SH-SY5Y (cell line): ENCODE measurements around the gene NKIRAS2.

Experiments
- GATA2 ChIP-seq: IDR thresholded peaks from 2 replicates; pipeline ENCODE4 v1.6.1; 2011; ENCODE audit warnings: mild to moderate bottlenecking, low read depth, low read length
- GATA3 ChIP-seq: IDR thresholded peaks from 2 replicates; pipeline ENCODE4 v1.6.1; 2011; ENCODE audit warnings: low read depth, mild to moderate bottlenecking, low read length, moderate library complexity

GRCh38 chr17:42016941-42017865 lies 2.7 kb upstream of the NKIRAS2 start, which contains the start of gene DNAJC7:
- TF ChIP-seq GATA3: no peak
- no peak; the same call in 1 of the 2 replicates for TF ChIP-seq GATA2
